ENCODE results near the gene ANAPC2.

- no peak for TF ChIP-seq NR3C1 (CRISPR knock-in tag; conservative IDR thresholded peaks at IDR 0.05; ENCODE audit: low read depth)
- no peak for TF ChIP-seq CTCF (IDR thresholded peaks at IDR 0.05)
Observed at GRCh38 chr9:137130176-137130755, 58.1 kb downstream of the ANAPC2 start.

Measured in WTC11 (cell line).